IPS-18a (cell line): Measurements from ENCODE around the gene GALK2.
"Not testable (repeated sequence)": the region's sequence is repeated elsewhere in the genome, so short reads cannot be mapped to it uniquely, and the experiment has no call there.

Source experiments
- H3K27ac ChIP-seq: one replicate; pipeline ENCODE4 v1.5.1; 2013; ENCODE audit warnings: low read length
- H3K27me3 ChIP-seq: one replicate; pipeline ENCODE4 v1.6.1; 2013; ENCODE audit warnings: mild to moderate bottlenecking, low read length; ENCODE audit not compliant: control insufficient read depth, insufficient read depth
- H3K36me3 ChIP-seq: one replicate; pipeline ENCODE4 v1.6.1; 2013; ENCODE audit warnings: low read depth, low read length; ENCODE audit not compliant: control insufficient read depth
- H3K4me1 ChIP-seq: one replicate; pipeline ENCODE4 v1.6.1; 2013; ENCODE audit warnings: low read depth, low read length; ENCODE audit not compliant: control insufficient read depth
- H3K4me3 ChIP-seq: one replicate; pipeline ENCODE4 v1.5.1; 2013; ENCODE audit warnings: low read length
- H3K9ac ChIP-seq: one replicate; pipeline ENCODE4 v1.6.1; 2013; ENCODE audit warnings: mild to moderate bottlenecking, low read length, moderate library complexity
- H3K9me3 ChIP-seq: one replicate; pipeline ENCODE4 v1.6.1; 2013; ENCODE audit warnings: low read depth, low read length; ENCODE audit not compliant: control insufficient read depth

Gene GALK2

GRCh38 chr15:49171790-49172189, 1.7 kb downstream of the GALK2 start:
- no peak overlapping the region for H3K4me3 ChIP-seq
- H3K9me3 ChIP-seq = no peaks in the 10 kb centered on the region
- H3K27ac ChIP-seq = no peak overlapping the region
- peaks cover 8% of the 10 kb centered on the region for H3K27me3 ChIP-seq
- H3K9ac ChIP-seq = no peak overlapping the region
- H3K4me1 ChIP-seq = no peaks in the 10 kb centered on the region
- no peaks in the 10 kb centered on the region for H3K36me3 ChIP-seq

GRCh38 chr15:49174902-49175301, 4.9 kb downstream of the GALK2 start:
- no peak overlapping the region for H3K9ac ChIP-seq
- no peaks in the 10 kb centered on the region for H3K36me3 ChIP-seq
- no peak overlapping the region for H3K4me3 ChIP-seq
- no peaks in the 10 kb centered on the region for H3K9me3 ChIP-seq
- peaks cover 4% of the 10 kb centered on the region for H3K4me1 ChIP-seq
- H3K27ac ChIP-seq = no peak overlapping the region
- H3K27me3 ChIP-seq = no peaks in the 10 kb centered on the region

GRCh38 chr15:49175582-49176397, 5.7 kb downstream of the GALK2 start:
- not testable (repeated sequence) for H3K9me3 ChIP-seq, H3K36me3 ChIP-seq, H3K4me1 ChIP-seq, H3K4me3 ChIP-seq, H3K9ac ChIP-seq, H3K27ac ChIP-seq, H3K27me3 ChIP-seq

- Histone ChIP-seq H3K36me3 (no peaks in the 10 kb centered on the region), H3K9me3 (no peaks in the 10 kb centered on the region), H3K27me3 (no peaks in the 10 kb centered on the region), H3K27ac (no peak overlapping the region), H3K4me1 (peaks cover 4% of the 10 kb centered on the region), H3K9ac (no peak overlapping the region), H3K4me3 (no peak overlapping the region)
These were observed 8.4 kb downstream of the GALK2 start for GRCh38 chr15:49178497-49178896.

- H3K4me1 ChIP-seq = peaks cover 4% of the 10 kb centered on the region
- no peaks in the 10 kb centered on the region for H3K27me3 ChIP-seq
- no peaks in the 10 kb centered on the region for H3K9me3 ChIP-seq
- H3K27ac ChIP-seq = no peak overlapping the region
- H3K4me3 ChIP-seq = no peak overlapping the region
- H3K9ac ChIP-seq = no peak overlapping the region
- H3K36me3 ChIP-seq = no peaks in the 10 kb centered on the region
These were observed 9.6 kb downstream of the GALK2 start for GRCh38 chr15:49179433-49180190.

GRCh38 chr15:49182128-49182527, 12.1 kb downstream of the GALK2 start:
- H3K4me1 ChIP-seq = peaks cover 4% of the 10 kb centered on the region
- no peaks in the 10 kb centered on the region for H3K36me3 ChIP-seq
- H3K9ac ChIP-seq = no peak overlapping the region
- H3K9me3 ChIP-seq = no peaks in the 10 kb centered on the region
- no peak overlapping the region for H3K4me3 ChIP-seq
- no peaks in the 10 kb centered on the region for H3K27me3 ChIP-seq
- H3K27ac ChIP-seq = no peak overlapping the region

GRCh38 chr15:49183741-49184140, 13.7 kb downstream of the GALK2 start:
- not testable (repeated sequence) for H3K27ac ChIP-seq, H3K4me1 ChIP-seq, H3K27me3 ChIP-seq, H3K9me3 ChIP-seq, H3K9ac ChIP-seq, H3K36me3 ChIP-seq, H3K4me3 ChIP-seq

- peaks cover 9% of the 10 kb centered on the region for H3K4me1 ChIP-seq
These were observed 15.4 kb downstream of the GALK2 start for GRCh38 chr15:49185473-49185872.

GRCh38 chr15:49187549-49188245, 17.6 kb downstream of the GALK2 start:
- Histone ChIP-seq H3K27ac (no peak overlapping the region), H3K9me3 (no peaks in the 10 kb centered on the region), H3K4me1 (peaks cover 15% of the 10 kb centered on the region), H3K9ac (no peak overlapping the region), H3K36me3 (no peaks in the 10 kb centered on the region), H3K27me3 (no peaks in the 10 kb centered on the region), H3K4me3 (no peak overlapping the region)

More at GRCh38 chr15:49185473-49185872, 15.4 kb downstream of the GALK2 start:
- H3K9ac ChIP-seq = no peak overlapping the region
- H3K36me3 ChIP-seq = no peaks in the 10 kb centered on the region
- no peaks in the 10 kb centered on the region for H3K9me3 ChIP-seq
- no peaks in the 10 kb centered on the region for H3K27me3 ChIP-seq
- no peak overlapping the region for H3K4me3 ChIP-seq
- H3K27ac ChIP-seq = no peak overlapping the region

GRCh38 chr15:49188933-49189332, 18.9 kb downstream of the GALK2 start:
- no peak overlapping the region for H3K27ac ChIP-seq
- H3K4me3 ChIP-seq = no peak overlapping the region
- no peaks in the 10 kb centered on the region for H3K27me3 ChIP-seq
- H3K9ac ChIP-seq = no peak overlapping the region
- H3K4me1 ChIP-seq = peaks cover 15% of the 10 kb centered on the region
- no peaks in the 10 kb centered on the region for H3K36me3 ChIP-seq
- H3K9me3 ChIP-seq = no peaks in the 10 kb centered on the region

GRCh38 chr15:49189631-49190030, 19.6 kb downstream of the GALK2 start:
- Histone ChIP-seq H3K9ac (no peak overlapping the region), H3K27ac (no peak overlapping the region), H3K27me3 (no peaks in the 10 kb centered on the region), H3K36me3 (no peaks in the 10 kb centered on the region), H3K4me1 (peaks cover 15% of the 10 kb centered on the region), H3K4me3 (no peak overlapping the region), H3K9me3 (no peaks in the 10 kb centered on the region)
